OCI-LY3 (cell line): ENCODE data around the gene NFIC.

ENCODE experiments used
- EZH2phosphoT487 ChIP-seq: fragments of 200-600 bp; shearing (Covaris generic); IDR thresholded peaks from 2 replicates; pipeline ENCODE4 v1.6.1; 2018; ENCODE audit warnings: antibody characterized with exemption, mixed run types, low read depth
- TF ChIP-seq, protein P1 (sequence below): fragments of 200-600, 300-600 bp; sonication (generic); IDR thresholded peaks from 2 replicates; pipeline ENCODE4 v1.5.1; 2014; ENCODE audit warnings: antibody characterized with exemption, low read length, low read depth

DNA sequence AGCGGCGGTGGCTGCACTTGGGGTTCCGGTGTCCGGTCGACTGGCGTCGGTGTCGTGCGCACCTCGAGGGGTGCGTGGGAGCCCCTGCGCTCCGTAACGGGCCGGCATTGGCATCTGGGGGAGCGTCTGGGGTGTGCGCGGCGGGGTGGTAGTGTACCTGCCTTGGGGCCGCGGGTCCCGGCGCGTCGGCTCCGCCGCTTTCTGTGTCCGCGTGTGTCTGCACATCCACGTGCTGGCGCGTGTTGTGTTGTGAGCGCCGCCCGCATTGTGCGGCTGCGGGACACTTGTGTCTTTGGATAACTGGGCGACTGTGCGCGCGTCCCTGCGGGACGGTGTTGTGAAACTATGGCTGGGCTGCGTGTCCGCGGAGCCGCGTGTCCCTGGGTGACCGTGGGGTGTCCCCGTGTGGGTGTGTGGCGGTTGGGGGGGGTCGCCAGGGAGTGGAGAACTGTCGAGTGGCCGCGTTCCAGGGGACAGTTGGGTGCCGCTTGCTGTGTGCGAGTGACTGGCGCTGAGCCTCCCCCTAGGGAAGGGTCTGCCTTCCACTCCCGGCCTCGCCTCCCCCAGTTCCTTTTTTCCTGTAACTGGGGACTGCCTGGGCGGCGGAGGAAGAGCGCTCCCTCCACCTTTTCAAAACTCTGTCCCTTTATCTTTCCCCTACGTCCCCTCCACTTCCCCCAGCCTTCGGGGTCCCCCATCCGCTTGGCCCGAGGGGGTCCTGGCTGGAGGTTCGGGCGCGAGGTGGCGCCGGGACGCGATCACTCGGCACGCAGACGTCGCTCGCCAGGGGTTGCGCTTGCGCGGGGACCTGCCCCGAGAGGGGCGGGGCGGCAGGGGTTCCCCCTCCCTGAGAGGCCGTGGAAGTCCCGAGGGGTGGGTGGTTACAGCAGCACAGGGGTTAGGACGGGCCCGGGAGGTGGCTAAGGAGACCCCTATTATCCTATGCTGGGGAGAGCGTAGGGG is 5.7 kb upstream of the NFIC start:
- TF ChIP-seq, protein P1, sequence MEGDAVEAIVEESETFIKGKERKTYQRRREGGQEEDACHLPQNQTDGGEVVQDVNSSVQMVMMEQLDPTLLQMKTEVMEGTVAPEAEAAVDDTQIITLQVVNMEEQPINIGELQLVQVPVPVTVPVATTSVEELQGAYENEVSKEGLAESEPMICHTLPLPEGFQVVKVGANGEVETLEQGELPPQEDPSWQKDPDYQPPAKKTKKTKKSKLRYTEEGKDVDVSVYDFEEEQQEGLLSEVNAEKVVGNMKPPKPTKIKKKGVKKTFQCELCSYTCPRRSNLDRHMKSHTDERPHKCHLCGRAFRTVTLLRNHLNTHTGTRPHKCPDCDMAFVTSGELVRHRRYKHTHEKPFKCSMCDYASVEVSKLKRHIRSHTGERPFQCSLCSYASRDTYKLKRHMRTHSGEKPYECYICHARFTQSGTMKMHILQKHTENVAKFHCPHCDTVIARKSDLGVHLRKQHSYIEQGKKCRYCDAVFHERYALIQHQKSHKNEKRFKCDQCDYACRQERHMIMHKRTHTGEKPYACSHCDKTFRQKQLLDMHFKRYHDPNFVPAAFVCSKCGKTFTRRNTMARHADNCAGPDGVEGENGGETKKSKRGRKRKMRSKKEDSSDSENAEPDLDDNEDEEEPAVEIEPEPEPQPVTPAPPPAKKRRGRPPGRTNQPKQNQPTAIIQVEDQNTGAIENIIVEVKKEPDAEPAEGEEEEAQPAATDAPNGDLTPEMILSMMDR, result peak; percentile 45
- no peak for TF ChIP-seq EZH2phosphoT487
